ENCODE results near the gene PUS10. TPM values are rescaled to one million over a fixed set of nuclear protein-coding genes. Genes with fewer than 3 reads are reported as not detected.

Gene PUS10
- 17.8 TPM for polyA plus RNA-seq
- long read RNA-seq, donor 1, partial matches to known transcripts, result 0 of 1 reads
- long read RNA-seq, donor 1, other reads (novel, unspliced or antisense), result 0 of 1 reads
- long read RNA-seq, donor 2, result 0 reads
- long read RNA-seq, donor 3, result 0 reads
- long read RNA-seq, donor 4, result 0 reads
- long read RNA-seq, donor 5, partial matches to known transcripts, result 0 of 1 reads
- long read RNA-seq, donor 5, other reads (novel, unspliced or antisense), result 0 of 1 reads
- long read RNA-seq, donor 6, partial matches to known transcripts, result 0 of 1 reads
- long read RNA-seq, donor 6, other reads (novel, unspliced or antisense), result 0 of 1 reads
- long read RNA-seq, donor 7, result 0 reads
- long read RNA-seq, donor 8, partial matches to known transcripts, result 0 of 2 reads
- long read RNA-seq, donor 8, other reads (novel, unspliced or antisense), result 0 of 2 reads
- long read RNA-seq, donor 9, partial matches to known transcripts, result 0 of 1 reads
- long read RNA-seq, donor 9, other reads (novel, unspliced or antisense), result 0 of 1 reads
- long read RNA-seq, donor 10, partial matches to known transcripts, result 0 of 2 reads
- long read RNA-seq, donor 10, other reads (novel, unspliced or antisense), result 0 of 2 reads
- long read RNA-seq, donor 11, partial matches to known transcripts, result 23 of 27 reads
- long read RNA-seq, donor 11, other reads (novel, unspliced or antisense), result 0 of 27 reads

DNA sequence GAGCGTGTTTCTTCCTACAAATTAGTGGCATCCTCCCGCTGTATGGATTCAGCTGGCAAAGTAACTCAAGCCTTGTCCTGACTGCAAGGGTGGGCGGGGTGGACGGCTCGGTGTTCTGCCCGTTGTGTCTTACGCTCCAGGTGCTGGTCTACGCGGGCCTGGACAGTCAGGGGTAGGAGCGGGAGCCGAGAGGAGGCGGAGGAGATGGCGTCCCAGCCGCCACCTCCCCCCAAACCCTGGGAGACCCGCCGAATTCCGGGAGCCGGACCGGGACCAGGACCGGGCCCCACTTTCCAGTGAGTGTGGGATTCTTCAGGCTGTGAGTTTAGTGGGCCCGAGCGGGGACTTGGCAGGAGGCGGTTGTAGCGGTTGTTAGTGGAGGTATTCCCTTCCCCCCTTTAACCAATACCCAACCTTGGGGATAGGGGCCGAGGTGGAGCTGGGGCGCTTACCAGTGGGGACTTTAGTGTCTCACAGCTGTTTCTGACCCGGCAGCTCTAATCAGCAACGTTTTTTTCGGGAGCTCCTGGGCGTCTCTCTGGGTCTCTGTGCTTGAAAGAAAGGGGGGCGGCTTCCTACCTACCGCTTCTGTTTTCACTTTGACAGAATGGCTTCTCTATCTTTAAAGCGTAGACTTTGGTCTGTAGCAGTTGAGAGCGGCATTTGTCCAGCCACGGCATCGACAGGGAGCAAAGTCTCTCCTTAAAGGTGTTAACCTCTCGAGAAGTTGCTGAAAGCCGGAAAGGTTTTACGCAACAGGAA is at the start of gene PUS10, which contains the start of gene PEX13:
TSS of gene PUS10 (minus strand) at position 700 of the 762 bp plus-strand sequence. CDS start 6,365 bp downstream, outside the sequence.
TSS of gene PEX13 (plus strand) at position 165 of the 762 bp plus-strand sequence. CDS start at position 205, 40 bp downstream.
- peak; percentile 92 to 96 for DNase-seq
- no peaks in the 10 kb centered on the region for H3K27me3 ChIP-seq (ENCODE audit: control insufficient read depth, insufficient read depth, low read length)
- peak within 1 kb of the TSS; percentile 82 for H3K4me3 ChIP-seq (ENCODE audit: low read length)
- H3K36me3 ChIP-seq (ENCODE audit: control insufficient read depth, insufficient read depth, low read length), result peaks cover 12% of the 10 kb centered on the region
- no CpG with 5 or more reads among the region's 39 CpGs for WGBS (ENCODE audit: insufficient coverage, low lambda C conversion rate)
- H3K9me3 ChIP-seq (ENCODE audit: control insufficient read depth, low read depth, low read length), result no peaks in the 10 kb centered on the region
- peak within 1 kb of the TSS; percentile 95 for H3K27ac ChIP-seq (ENCODE audit: low read length)
- peaks cover 9% of the 10 kb centered on the region for H3K4me1 ChIP-seq (ENCODE audit: control insufficient read depth, insufficient read depth, low read length)

DNA sequence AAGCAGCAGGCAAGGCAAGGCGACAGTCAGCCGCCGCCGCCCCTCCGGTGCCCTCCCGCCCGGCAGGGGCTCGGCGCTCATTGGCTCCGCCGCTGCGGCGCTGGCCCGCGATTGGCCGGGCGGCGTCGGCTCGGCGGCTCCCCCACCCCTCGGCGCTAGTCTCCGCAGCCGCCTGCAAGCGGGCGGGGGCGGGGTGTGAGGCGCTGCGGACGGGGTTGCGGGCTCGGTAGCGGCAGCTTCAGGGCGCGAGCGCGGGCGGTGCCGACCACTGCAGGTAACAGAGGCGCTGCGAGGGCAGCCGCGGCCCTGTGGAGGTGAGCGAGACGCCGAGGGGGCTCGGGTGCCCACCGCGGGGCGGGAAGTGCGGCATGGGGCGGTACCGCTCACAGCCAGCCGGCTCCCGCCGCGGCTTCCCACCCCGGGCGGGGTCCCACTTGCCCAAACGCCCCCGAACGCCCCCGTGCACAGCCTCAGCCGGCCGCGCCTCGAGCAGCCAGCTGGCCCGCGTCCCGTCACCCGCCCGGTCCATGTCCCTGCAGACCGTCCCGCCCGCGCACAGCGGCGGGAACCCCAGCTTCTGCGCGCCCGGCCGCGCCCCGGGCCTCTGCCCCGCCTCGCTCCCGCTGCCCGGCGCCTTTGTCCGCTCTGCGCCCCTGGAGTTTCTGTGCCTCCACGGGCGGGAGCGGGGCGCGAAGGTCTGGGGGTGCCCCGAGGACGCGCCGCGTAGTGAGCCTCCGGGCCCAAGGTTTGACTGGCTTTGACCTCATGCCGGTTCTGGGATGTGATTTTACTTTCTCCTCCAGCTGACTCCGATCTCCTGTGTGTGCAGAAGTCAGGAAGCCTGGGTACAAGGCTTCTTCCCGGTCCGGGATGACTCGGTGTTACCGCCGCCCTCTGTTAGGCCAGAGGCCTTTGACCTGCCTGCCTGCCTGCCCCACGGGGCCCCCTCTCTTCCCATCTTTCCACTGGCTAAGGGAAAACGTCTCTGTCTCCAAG is 48.0 kb upstream of the PUS10 start, which contains the start of gene SANBR:
TSS of gene SANBR (plus strand) at position 158 of the 996 bp plus-strand sequence. CDS start 4,480 bp downstream, outside the sequence.
- WGBS (ENCODE audit: insufficient coverage, low lambda C conversion rate), result 0% methylated on average over 2 of the region's 112 CpGs
- H3K9me3 ChIP-seq (ENCODE audit: control insufficient read depth, low read depth, low read length), result no peaks in the 10 kb centered on the region
- H3K27ac ChIP-seq (ENCODE audit: low read length), result peak within 1 kb of the TSS; percentile 65

DNA sequence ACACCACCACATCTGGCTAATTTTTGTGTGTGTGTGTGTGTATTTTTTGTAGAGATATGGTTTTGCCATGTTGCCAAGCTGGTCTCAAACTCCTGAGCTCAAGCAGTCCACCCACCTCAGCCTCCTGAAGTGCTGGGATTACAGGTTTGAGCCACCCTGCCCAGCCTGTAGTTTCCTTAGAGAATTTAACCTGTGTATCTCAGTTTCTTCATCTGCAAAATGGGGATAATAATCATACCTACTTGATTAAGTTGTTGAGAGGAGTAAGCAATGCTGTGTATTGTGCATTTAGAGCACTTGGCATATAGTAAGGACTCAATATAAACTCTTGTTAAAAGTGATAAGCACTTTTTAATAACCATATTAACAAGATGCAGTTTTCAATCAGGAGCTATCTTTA is 41.3 kb upstream of the PUS10 start:
- Histone ChIP-seq H3K9me3 (ENCODE audit: control insufficient read depth, low read depth, low read length) (no peaks in the 10 kb centered on the region), H3K27ac (ENCODE audit: low read length) (no peak overlapping the region)
- no peak for DNase-seq

More for the DNA sequence above, 48.0 kb upstream of the PUS10 start, which contains the start of gene SANBR:
- Histone ChIP-seq H3K4me1 (ENCODE audit: control insufficient read depth, insufficient read depth, low read length) (peaks cover 3% of the 10 kb centered on the region), H3K27me3 (ENCODE audit: control insufficient read depth, insufficient read depth, low read length) (no peaks in the 10 kb centered on the region), H3K4me3 (ENCODE audit: low read length) (peak within 1 kb of the TSS; percentile 72), H3K36me3 (ENCODE audit: control insufficient read depth, insufficient read depth, low read length) (no peaks in the 10 kb centered on the region)
- peak; percentile 84 to 95 for DNase-seq

GRCh38 chr2:61057562-61057961 is 39.5 kb upstream of the PUS10 start:
- no peak for DNase-seq
- no peaks in the 10 kb centered on the region for H3K9me3 ChIP-seq (ENCODE audit: control insufficient read depth, low read depth, low read length)
- no peaks in the 10 kb centered on the region for H3K27me3 ChIP-seq (ENCODE audit: control insufficient read depth, insufficient read depth, low read length)
- no peaks in the 10 kb centered on the region for H3K4me1 ChIP-seq (ENCODE audit: control insufficient read depth, insufficient read depth, low read length)
- no peak overlapping the region for H3K4me3 ChIP-seq (ENCODE audit: low read length)
- H3K27ac ChIP-seq (ENCODE audit: low read length), result no peak overlapping the region
- H3K36me3 ChIP-seq (ENCODE audit: control insufficient read depth, insufficient read depth, low read length), result peaks cover 7% of the 10 kb centered on the region

More for the DNA sequence above, 41.3 kb upstream of the PUS10 start:
- no peaks in the 10 kb centered on the region for H3K4me1 ChIP-seq (ENCODE audit: control insufficient read depth, insufficient read depth, low read length)
- no peak overlapping the region for H3K4me3 ChIP-seq (ENCODE audit: low read length)
- H3K27me3 ChIP-seq (ENCODE audit: control insufficient read depth, insufficient read depth, low read length), result no peaks in the 10 kb centered on the region
- peaks cover 2% of the 10 kb centered on the region for H3K36me3 ChIP-seq (ENCODE audit: control insufficient read depth, insufficient read depth, low read length)

GRCh38 chr2:61055557-61055956 is 37.5 kb upstream of the PUS10 start:
- H3K4me3 ChIP-seq (ENCODE audit: low read length), result no peak overlapping the region
- no peaks in the 10 kb centered on the region for H3K9me3 ChIP-seq (ENCODE audit: control insufficient read depth, low read depth, low read length)
- no CpG with 5 or more reads among the region's 2 CpGs for WGBS (ENCODE audit: insufficient coverage, low lambda C conversion rate)
- no peak overlapping the region for H3K27ac ChIP-seq (ENCODE audit: low read length)
- DNase-seq, result no peak
- H3K27me3 ChIP-seq (ENCODE audit: control insufficient read depth, insufficient read depth, low read length), result no peaks in the 10 kb centered on the region
- H3K36me3 ChIP-seq (ENCODE audit: control insufficient read depth, insufficient read depth, low read length), result peaks cover 9% of the 10 kb centered on the region
- no peaks in the 10 kb centered on the region for H3K4me1 ChIP-seq (ENCODE audit: control insufficient read depth, insufficient read depth, low read length)

GRCh38 chr2:61045999-61046398 is 27.9 kb upstream of the PUS10 start:
- Histone ChIP-seq H3K4me3 (ENCODE audit: low read length) (no peak overlapping the region), H3K9me3 (ENCODE audit: control insufficient read depth, low read depth, low read length) (no peaks in the 10 kb centered on the region), H3K27ac (ENCODE audit: low read length) (no peak overlapping the region), H3K4me1 (ENCODE audit: control insufficient read depth, insufficient read depth, low read length) (no peaks in the 10 kb centered on the region), H3K36me3 (ENCODE audit: control insufficient read depth, insufficient read depth, low read length) (peaks cover 33% of the 10 kb centered on the region), H3K27me3 (ENCODE audit: control insufficient read depth, insufficient read depth, low read length) (no peaks in the 10 kb centered on the region)
- DNase-seq, result no peak
- WGBS (ENCODE audit: insufficient coverage, low lambda C conversion rate), result 63% methylated on average over 3 of the region's 4 CpGs

DNA sequence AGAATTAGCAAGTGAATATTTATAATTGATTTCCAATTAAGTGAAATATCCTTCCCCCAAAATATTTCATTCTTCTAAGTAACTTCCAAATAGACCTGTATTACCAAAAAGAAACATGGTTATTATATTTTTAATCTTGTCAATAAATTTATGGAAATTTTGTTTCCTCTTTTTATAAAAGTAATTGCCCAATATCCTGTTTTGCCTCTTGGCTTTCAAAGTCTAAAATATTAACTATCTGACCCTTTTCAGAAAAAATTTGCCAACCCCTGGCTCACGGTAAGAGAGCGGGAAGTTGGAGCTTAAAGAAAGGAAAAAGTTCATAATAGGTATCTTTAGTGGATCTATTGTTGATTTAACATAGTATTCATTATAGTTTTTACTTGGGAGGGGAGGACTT is 27.2 kb upstream of the PUS10 start:
- Histone ChIP-seq H3K4me3 (ENCODE audit: low read length) (no peak overlapping the region), H3K36me3 (ENCODE audit: control insufficient read depth, insufficient read depth, low read length) (peaks cover 31% of the 10 kb centered on the region), H3K9me3 (ENCODE audit: control insufficient read depth, low read depth, low read length) (no peaks in the 10 kb centered on the region), H3K27me3 (ENCODE audit: control insufficient read depth, insufficient read depth, low read length) (no peaks in the 10 kb centered on the region), H3K27ac (ENCODE audit: low read length) (no peak overlapping the region), H3K4me1 (ENCODE audit: control insufficient read depth, insufficient read depth, low read length) (no peaks in the 10 kb centered on the region)
- no CpG with 5 or more reads among the region's 2 CpGs for WGBS (ENCODE audit: insufficient coverage, low lambda C conversion rate)
- no peak for DNase-seq

DNA sequence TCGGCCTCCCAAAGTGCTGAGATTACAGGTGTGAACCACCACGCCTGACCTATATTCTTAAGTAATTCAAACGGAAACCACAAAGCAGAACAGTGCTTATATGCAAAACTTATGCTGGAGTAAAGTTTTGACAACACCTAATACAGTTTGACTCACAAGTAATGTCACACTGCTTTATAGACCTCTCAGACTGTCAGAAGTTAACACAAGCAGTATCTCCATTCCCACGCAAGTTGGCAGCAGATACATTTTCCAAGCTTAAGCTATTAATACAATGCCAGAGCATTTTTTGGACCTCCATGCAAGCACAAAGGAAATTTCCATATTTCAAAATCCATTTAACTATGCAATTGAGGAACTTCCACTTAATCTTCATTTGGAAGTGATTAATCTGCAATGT is 26.6 kb upstream of the PUS10 start:
- Histone ChIP-seq H3K27me3 (ENCODE audit: control insufficient read depth, insufficient read depth, low read length) (no peaks in the 10 kb centered on the region), H3K36me3 (ENCODE audit: control insufficient read depth, insufficient read depth, low read length) (peaks cover 29% of the 10 kb centered on the region), H3K4me1 (ENCODE audit: control insufficient read depth, insufficient read depth, low read length) (no peaks in the 10 kb centered on the region), H3K9me3 (ENCODE audit: control insufficient read depth, low read depth, low read length) (no peaks in the 10 kb centered on the region), H3K27ac (ENCODE audit: low read length) (no peak overlapping the region), H3K4me3 (ENCODE audit: low read length) (no peak overlapping the region)
- WGBS (ENCODE audit: insufficient coverage, low lambda C conversion rate), result no CpG with 5 or more reads among the region's 4 CpGs
- no peak for DNase-seq

- no peak overlapping the region for H3K4me3 ChIP-seq (ENCODE audit: low read length)
- DNase-seq, result no peak
- H3K27ac ChIP-seq (ENCODE audit: low read length), result no peak overlapping the region
- H3K27me3 ChIP-seq (ENCODE audit: control insufficient read depth, insufficient read depth, low read length), result no peaks in the 10 kb centered on the region
- peaks cover 20% of the 10 kb centered on the region for H3K36me3 ChIP-seq (ENCODE audit: control insufficient read depth, insufficient read depth, low read length)
- H3K4me1 ChIP-seq (ENCODE audit: control insufficient read depth, insufficient read depth, low read length), result no peaks in the 10 kb centered on the region
- no peaks in the 10 kb centered on the region for H3K9me3 ChIP-seq (ENCODE audit: control insufficient read depth, low read depth, low read length)
- no CpG with 5 or more reads among the region's 3 CpGs for WGBS (ENCODE audit: insufficient coverage, low lambda C conversion rate)
These were observed 24.8 kb upstream of the PUS10 start for GRCh38 chr2:61042807-61043206.

Data from large intestine (tissue), 12 donors.